Measurements from ENCODE around the gene ADARB1.

Gene ADARB1

DNA sequence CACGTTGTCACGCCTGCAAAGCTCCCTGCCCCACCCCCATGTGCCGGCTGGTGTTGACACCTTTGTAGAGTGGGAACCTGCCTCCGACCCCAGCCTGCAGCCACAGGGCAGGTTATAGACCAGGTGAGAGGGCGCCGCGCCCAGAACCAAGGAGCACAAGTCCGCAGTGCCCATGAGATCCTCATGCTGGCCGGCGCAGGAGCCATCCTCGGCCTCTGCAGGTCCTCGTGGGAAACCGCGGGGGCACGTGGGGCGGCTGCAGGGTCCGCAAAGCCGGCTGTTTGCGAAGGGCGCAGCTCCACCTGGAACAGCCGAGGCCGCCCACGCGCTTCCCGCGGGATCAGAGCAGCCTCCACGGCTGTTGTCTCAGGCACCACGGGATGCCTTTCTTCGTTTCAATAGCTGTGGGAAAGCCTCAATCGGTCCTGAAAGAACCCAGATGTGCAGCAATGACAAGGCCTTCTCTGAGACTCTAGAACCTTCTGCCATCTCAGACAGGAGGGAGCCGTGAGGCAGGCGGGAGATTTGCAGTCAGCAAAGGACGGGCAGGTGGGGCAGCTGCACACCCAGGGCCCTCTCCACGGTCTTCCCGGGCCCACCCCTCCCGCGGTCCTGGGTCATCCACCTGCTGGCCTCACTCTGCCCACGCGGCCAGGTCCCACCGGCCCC is 183.4 kb downstream of the ADARB1 start:
- TF ChIP-seq CTCF (IDR thresholded peaks at IDR 0.05; ENCODE audit: low read depth, low read length), result no peak
- TF ChIP-seq MYC (IDR thresholded peaks at IDR 0.05; ENCODE audit: low read depth, low read length), result no peak
- no peak for TF ChIP-seq POLR2A (IDR thresholded peaks at IDR 0.05; ENCODE audit: extremely low read depth, insufficient read length)
- no peak for TF ChIP-seq MAX (IDR thresholded peaks at IDR 0.05; ENCODE audit: low read depth, low read length)
- H3K4me3 ChIP-seq (ENCODE audit: low read depth, low read length), result no peak overlapping the region
- DNase-seq (ENCODE audit: low read depth), result no peak

- no peak for TF ChIP-seq CTCF (IDR thresholded peaks at IDR 0.05; ENCODE audit: low read depth, low read length)
- no peak for TF ChIP-seq MYC (IDR thresholded peaks at IDR 0.05; ENCODE audit: low read depth, low read length)
- TF ChIP-seq MAX (IDR thresholded peaks at IDR 0.05; ENCODE audit: low read depth, low read length), result no peak
- TF ChIP-seq POLR2A (IDR thresholded peaks at IDR 0.05; ENCODE audit: extremely low read depth, insufficient read length), result no peak
- DNase-seq (ENCODE audit: low read depth), result no peak
- no peak overlapping the region for H3K4me3 ChIP-seq (ENCODE audit: low read depth, low read length)
Measured at GRCh38 chr21:45258466-45258865, 184.1 kb downstream of the ADARB1 start.

GRCh38 chr21:45259206-45259840 is 184.9 kb downstream of the ADARB1 start:
- no peak overlapping the region for H3K4me3 ChIP-seq (ENCODE audit: low read depth, low read length)
- TF ChIP-seq CTCF (IDR thresholded peaks at IDR 0.05; ENCODE audit: low read depth, low read length) (no peak), MYC (IDR thresholded peaks at IDR 0.05; ENCODE audit: low read depth, low read length) (no peak), POLR2A (IDR thresholded peaks at IDR 0.05; ENCODE audit: extremely low read depth, insufficient read length) (no peak), MAX (IDR thresholded peaks at IDR 0.05; ENCODE audit: low read depth, low read length) (no peak)
- DNase-seq (ENCODE audit: low read depth), result no peak

DNA sequence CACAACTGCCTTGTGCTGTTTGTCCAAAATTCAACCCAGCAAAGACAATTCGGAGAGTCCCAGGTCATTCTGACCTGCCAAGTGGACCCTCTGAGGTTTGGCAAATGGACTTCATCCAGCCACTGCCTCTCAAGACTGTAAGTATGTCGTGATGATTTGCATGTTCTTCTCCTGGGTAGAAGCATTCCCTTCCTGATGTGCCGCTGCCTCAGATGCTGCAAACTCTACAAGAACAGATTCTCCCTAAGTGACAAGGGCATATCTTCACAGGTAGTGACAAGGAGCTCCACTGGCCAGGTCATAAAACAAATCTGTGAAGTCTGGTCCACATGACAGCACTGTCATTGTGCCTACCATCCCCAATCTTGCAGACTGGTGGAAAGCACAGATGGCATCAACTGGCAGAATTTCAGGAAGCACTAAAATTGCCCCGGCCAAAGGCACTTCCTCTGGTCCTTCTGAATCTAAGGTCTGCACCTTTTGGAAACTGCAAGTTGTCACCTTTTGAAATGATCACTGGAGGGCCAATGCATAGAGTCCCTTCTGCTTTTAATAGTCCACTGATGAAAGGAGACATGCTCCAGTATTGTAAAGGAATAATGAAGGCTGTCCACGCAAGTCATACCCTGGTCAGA is 185.9 kb downstream of the ADARB1 start:
- DNase-seq (ENCODE audit: low read depth), result no peak
- H3K4me3 ChIP-seq (ENCODE audit: low read depth, low read length), result no peak overlapping the region
- no peak for TF ChIP-seq CTCF (IDR thresholded peaks at IDR 0.05; ENCODE audit: low read depth, low read length)
- TF ChIP-seq MYC (IDR thresholded peaks at IDR 0.05; ENCODE audit: low read depth, low read length), result no peak
- no peak for TF ChIP-seq POLR2A (IDR thresholded peaks at IDR 0.05; ENCODE audit: extremely low read depth, insufficient read length)
- no peak for TF ChIP-seq MAX (IDR thresholded peaks at IDR 0.05; ENCODE audit: low read depth, low read length)

- no peak for DNase-seq (ENCODE audit: low read depth)
- TF ChIP-seq MAX (IDR thresholded peaks at IDR 0.05; ENCODE audit: low read depth, low read length) (no peak), MYC (IDR thresholded peaks at IDR 0.05; ENCODE audit: low read depth, low read length) (no peak), POLR2A (IDR thresholded peaks at IDR 0.05; ENCODE audit: extremely low read depth, insufficient read length) (no peak), CTCF (IDR thresholded peaks at IDR 0.05; ENCODE audit: low read depth, low read length) (no peak)
Measured at GRCh38 chr21:45261093-45261492, 186.7 kb downstream of the ADARB1 start.

More at GRCh38 chr21:45261093-45261492, 186.7 kb downstream of the ADARB1 start:
- no peak overlapping the region for H3K4me3 ChIP-seq (ENCODE audit: low read depth, low read length)

Measured in NB4 (cell line).